Psoas muscle (tissue), 8 donors: Measurements from ENCODE around the gene BBS2. TPM values are rescaled to one million over a fixed set of nuclear protein-coding genes. Genes with fewer than 3 reads are reported as not detected.
"Not testable (repeated sequence)": the region's sequence is repeated elsewhere in the genome, so short reads cannot be mapped to it uniquely, and the experiment has no call there.

Source experiments
- ATAC-seq, 4 donors: fragments of 200-7000 bp; cut with Tn5 transposase; one replicate each; pipeline ENCODE4 v1.9.1; 2020; ENCODE audit warnings: moderate library complexity in 3 of 4, mild to moderate bottlenecking in 2 of 4
- DNase-seq, 2 donors: peaks; one replicate each; pipeline ENCODE4 v3.0.0-alpha.2; 2020
- H3K27ac ChIP-seq: fragments of 200-600 bp; one replicate; pipeline ENCODE4 v1.8.0; 2022
- H3K27me3 ChIP-seq, 3 donors: fragments of 200-600 bp in 1 of 3; one replicate each; pipeline versions ENCODE4 v1.6.1 to v1.8.0; 2013 to 2022; ENCODE audit warnings: low read length in 2 of 3, mild to moderate bottlenecking in 2 of 3, moderate library complexity in 1 of 3; ENCODE audit not compliant: insufficient read depth in 3 of 3
- H3K36me3 ChIP-seq, 2 donors: fragments of 200-600 bp in 1 of 2; one replicate each; pipeline versions ENCODE4 v1.6.1 to v1.8.0; 2013 to 2022; ENCODE audit warnings: low read depth in 1 of 2, mild to moderate bottlenecking in 1 of 2, moderate library complexity in 1 of 2; ENCODE audit not compliant: insufficient read depth in 1 of 2
- H3K4me1 ChIP-seq: fragments of 200-600 bp; one replicate; pipeline ENCODE4 v1.8.0; 2022
- H3K4me3 ChIP-seq: fragments of 200-600 bp; one replicate; pipeline ENCODE4 v1.8.0; 2022; ENCODE audit warnings: mild to moderate bottlenecking
- H3K9me3 ChIP-seq: fragments of 200-600 bp; one replicate; pipeline ENCODE4 v1.8.0; 2022
- CTCF ChIP-seq: fragments of 200-600 bp; IDR thresholded peaks from one replicate; pipeline ENCODE4 v1.8.0; 2022; ENCODE audit warnings: antibody characterized with exemption
- WGBS, 3 donors: extraction: QIAGEN DNeasy Blood & Tissue Kit; methylation state at CpG; one replicate each; pipeline versions ENCODE4 v1.1.6 to v1.1.7; 2013; 5-methylcytosine and 5-hydroxymethylcytosine counted together
- intact Hi-C, 2 donors: fragments of 100-400 bp; cut with DNase I; formaldehyde crosslinking; loops; one replicate each; pipeline versions ENCODE4 v1.11.0 to v1.14.2; 2022
- polyA plus RNA-seq, 3 donors: library from polyadenylated mRNA; stranded (reverse); fragments of 200-250 nt; gene quantifications; one replicate each; pipeline ENCODE4 v1.2.3, GENCODE V29; 2013
- total RNA-seq, 4 donors: library from RNA; stranded (reverse); fragmentation: NEBNext Ultra II Directional in 2 of 4; extraction: Animal tissue kit (Norgen Biotek cat#: 25700) in 2 of 4; gene quantifications; one replicate each; pipeline versions ENCODE4 v1.2.1 to v1.2.4, GENCODE V29; 2021 to 2023
- donor health status: healthy with polysubstance abuse.
- donor health status: DM: no; HTN: no; CAD: no; lungs with moderate emphysema.
- donor health status: Bipolar disorder and iron deficiency.
- donor health status: healthy.
- donor health status: DM: yes; HTN: yes; CAD: no.
- donor health status: DM: no; HTN: no; CAD: no.
- donor health status: DM: no; HTN: no; CAD: no.
- donor health status: DM: yes; HTN: yes; CAD: no.

Gene BBS2
- total and polyA plus RNA-seq, 7 donors: 19.1 to 70.6 (median 30.3) TPM

- Histone ChIP-seq H3K4me3 (no peak overlapping the region), H3K27ac (no peak overlapping the region), H3K4me1 (no peaks in the 10 kb centered on the region), H3K27me3 (no peaks in the 10 kb centered on the region), H3K36me3 (peaks cover 3 to 58% of the 10 kb centered on the region in 2 donors), H3K9me3 (no peaks in the 10 kb centered on the region)
- intact Hi-C loops: no loop called here
- WGBS, 3 donors: 95 to 100% (median 100%) methylated on average over 1 of the region's 1 CpG
- no peak for TF ChIP-seq CTCF
- peak in 3 of 4 donors; percentile 22 to 53 (median 38) for ATAC-seq
- no peak for DNase-seq
Measured at GRCh38 chr16:56493815-56494214, 26.0 kb downstream of the BBS2 start.

- H3K27ac ChIP-seq: no peak overlapping the region
- H3K27me3 ChIP-seq: no peaks in the 10 kb centered on the region
- H3K9me3 ChIP-seq: no peaks in the 10 kb centered on the region
- no peak for DNase-seq
- peaks cover 3 to 51% of the 10 kb centered on the region in 2 donors for H3K36me3 ChIP-seq
- intact Hi-C loops: no loop called here
- H3K4me3 ChIP-seq: no peak overlapping the region
- 55 to 73% (median 65%) methylated on average over 2 of the region's 2 CpGs for WGBS, 3 donors
- H3K4me1 ChIP-seq: no peaks in the 10 kb centered on the region
- peak in 3 of 4 donors; percentile 72 to 75 (median 74) for ATAC-seq
- no peak for TF ChIP-seq CTCF
Measured at GRCh38 chr16:56493126-56493525, 26.7 kb downstream of the BBS2 start.

- Histone ChIP-seq H3K27ac (no peak overlapping the region), H3K4me3 (no peak overlapping the region), H3K9me3 (no peaks in the 10 kb centered on the region), H3K27me3 (no peaks in the 10 kb centered on the region), H3K4me1 (no peaks in the 10 kb centered on the region), H3K36me3 (peaks cover under 1 to 38% of the 10 kb centered on the region in 2 donors)
- ATAC-seq: no peak
- intact Hi-C loops: no loop called here
- WGBS, 3 donors: 95 to 97% (median 96%) methylated on average over 4 of the region's 4 CpGs
- TF ChIP-seq CTCF: no peak
- no peak for DNase-seq
Measured at GRCh38 chr16:56491657-56492261, 28.1 kb downstream of the BBS2 start.

- peaks cover 4 to 32% of the 10 kb centered on the region in 2 donors for H3K36me3 ChIP-seq
- H3K4me3 ChIP-seq, H3K27me3 ChIP-seq, H3K9me3 ChIP-seq, intact Hi-C loops, ATAC-seq, H3K4me1 ChIP-seq, DNase-seq, H3K27ac ChIP-seq: not testable (repeated sequence)
- WGBS, 3 donors: 89 to 100% (median 93%) methylated on average over 1 of the region's 1 CpG
Measured at GRCh38 chr16:56488868-56489267, 31.0 kb downstream of the BBS2 start.

- no peaks in the 10 kb centered on the region for H3K9me3 ChIP-seq
- no peak for TF ChIP-seq CTCF
- no peak overlapping the region for H3K27ac ChIP-seq
- ATAC-seq (no peak), DNase-seq (no peak)
- peaks cover 4 to 31% of the 10 kb centered on the region in 2 donors for H3K36me3 ChIP-seq
- H3K4me3 ChIP-seq: no peak overlapping the region
- intact Hi-C loops: no loop called here
- H3K27me3 ChIP-seq: no peaks in the 10 kb centered on the region
- WGBS, 3 donors: 59 to 65% (median 59%) methylated on average over 5 of the region's 5 CpGs
- H3K4me1 ChIP-seq: no peaks in the 10 kb centered on the region
Measured at GRCh38 chr16:56488035-56488434, 31.8 kb downstream of the BBS2 start.
